NB4 (cell line): ENCODE results near the gene STMND1.

Experiments used
- MYC ChIP-seq: IDR thresholded peaks from 2 replicates; pipeline ENCODE4 v1.6.1; 2011; ENCODE audit warnings: low read depth, low read length
- POLR2A ChIP-seq: IDR thresholded peaks from 2 replicates; pipeline ENCODE4 v1.6.1; 2011; ENCODE audit warnings: mild to moderate bottlenecking; ENCODE audit not compliant: insufficient read length; ENCODE audit errors: extremely low read depth
- TF ChIP-seq, protein P1 (sequence below): IDR thresholded peaks from one replicate; pipeline ENCODE4 v1.5.1; 2012; ENCODE audit warnings: low read depth, low read length
- TF ChIP-seq, protein P2 (sequence below): IDR thresholded peaks from 2 replicates; pipeline ENCODE4 v1.6.1; 2011; ENCODE audit warnings: low read depth, low read length

DNA sequence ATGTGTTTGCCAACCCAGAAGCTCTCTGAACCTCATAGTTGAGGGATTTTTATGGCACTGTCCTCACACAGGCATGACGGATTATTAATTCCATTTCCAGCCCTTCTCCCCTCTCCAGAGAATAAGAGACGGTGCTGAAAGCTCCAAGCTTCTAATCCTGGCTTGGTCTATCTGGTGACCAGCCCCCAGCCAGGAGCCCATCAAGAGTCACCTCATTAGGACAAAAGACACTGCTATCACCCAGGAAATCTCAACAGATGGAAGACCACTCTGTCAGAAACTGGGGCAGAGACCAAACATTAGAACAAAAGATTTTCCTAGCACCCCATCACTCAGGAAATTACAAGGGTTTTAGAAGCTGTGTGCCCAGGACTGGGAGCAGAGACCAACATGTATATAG lies 48.2 kb downstream of the STMND1 start:
- no peak for TF ChIP-seq POLR2A
- TF ChIP-seq, protein P1, sequence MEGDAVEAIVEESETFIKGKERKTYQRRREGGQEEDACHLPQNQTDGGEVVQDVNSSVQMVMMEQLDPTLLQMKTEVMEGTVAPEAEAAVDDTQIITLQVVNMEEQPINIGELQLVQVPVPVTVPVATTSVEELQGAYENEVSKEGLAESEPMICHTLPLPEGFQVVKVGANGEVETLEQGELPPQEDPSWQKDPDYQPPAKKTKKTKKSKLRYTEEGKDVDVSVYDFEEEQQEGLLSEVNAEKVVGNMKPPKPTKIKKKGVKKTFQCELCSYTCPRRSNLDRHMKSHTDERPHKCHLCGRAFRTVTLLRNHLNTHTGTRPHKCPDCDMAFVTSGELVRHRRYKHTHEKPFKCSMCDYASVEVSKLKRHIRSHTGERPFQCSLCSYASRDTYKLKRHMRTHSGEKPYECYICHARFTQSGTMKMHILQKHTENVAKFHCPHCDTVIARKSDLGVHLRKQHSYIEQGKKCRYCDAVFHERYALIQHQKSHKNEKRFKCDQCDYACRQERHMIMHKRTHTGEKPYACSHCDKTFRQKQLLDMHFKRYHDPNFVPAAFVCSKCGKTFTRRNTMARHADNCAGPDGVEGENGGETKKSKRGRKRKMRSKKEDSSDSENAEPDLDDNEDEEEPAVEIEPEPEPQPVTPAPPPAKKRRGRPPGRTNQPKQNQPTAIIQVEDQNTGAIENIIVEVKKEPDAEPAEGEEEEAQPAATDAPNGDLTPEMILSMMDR, result no peak
- TF ChIP-seq, protein P2, sequence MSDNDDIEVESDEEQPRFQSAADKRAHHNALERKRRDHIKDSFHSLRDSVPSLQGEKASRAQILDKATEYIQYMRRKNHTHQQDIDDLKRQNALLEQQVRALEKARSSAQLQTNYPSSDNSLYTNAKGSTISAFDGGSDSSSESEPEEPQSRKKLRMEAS, result no peak
- TF ChIP-seq MYC, result no peak
